HG02973 (cell line): ENCODE measurements around the gene FBLN7.

ENCODE experiments used
- ATAC-seq: cut with Tn5 transposase; IDR thresholded peaks from one replicate; pipeline ENCODE4 v1.9.1; 2021; ENCODE audit warnings: moderate library complexity; ENCODE audit not compliant: unreplicated experiment

FBLN7 gene

GRCh38 chr2:112140899-112141625 is 2.9 kb downstream of the FBLN7 start:
- no peak for ATAC-seq

- ATAC-seq, result no peak
These were observed 3.4 kb downstream of the FBLN7 start for GRCh38 chr2:112141626-112142007.

- ATAC-seq, result no peak
These were observed 4.4 kb downstream of the FBLN7 start for GRCh38 chr2:112142525-112143078.

GRCh38 chr2:112143150-112143549 is 5.0 kb downstream of the FBLN7 start:
- no peak for ATAC-seq

- no peak for ATAC-seq
These were observed 6.8 kb downstream of the FBLN7 start for GRCh38 chr2:112144966-112145365.

GRCh38 chr2:112147382-112148168 is 9.4 kb downstream of the FBLN7 start:
- no peak for ATAC-seq

GRCh38 chr2:112148477-112148876 is 10.3 kb downstream of the FBLN7 start:
- ATAC-seq, result no peak

GRCh38 chr2:112149194-112149593 is 11.0 kb downstream of the FBLN7 start:
- ATAC-seq, result no peak

- no peak for ATAC-seq
These were observed 11.8 kb downstream of the FBLN7 start for GRCh38 chr2:112149866-112150435.

- ATAC-seq, result no peak
These were observed 12.3 kb downstream of the FBLN7 start for GRCh38 chr2:112150447-112150846.

GRCh38 chr2:112150851-112151250 is 12.7 kb downstream of the FBLN7 start:
- no peak for ATAC-seq

DNA sequence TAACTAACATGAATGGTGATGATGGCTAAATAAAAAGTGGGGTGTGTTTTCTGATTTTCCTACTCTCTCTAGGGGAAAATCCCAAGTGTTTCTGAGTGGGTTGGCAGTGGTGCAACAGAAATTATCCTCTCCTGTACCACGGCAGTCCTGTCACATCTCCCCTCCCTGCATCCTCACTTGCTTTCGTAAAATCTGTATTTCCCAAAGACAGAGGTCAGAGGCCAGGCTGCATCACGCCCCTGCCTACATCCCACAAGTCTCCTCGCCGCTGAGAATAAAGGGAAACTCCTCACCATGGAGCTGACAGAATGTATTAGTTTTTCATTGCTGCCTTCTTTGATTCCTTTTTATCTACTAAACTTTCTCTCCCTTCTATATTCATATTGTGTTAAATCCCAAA is 13.1 kb downstream of the FBLN7 start:
- ATAC-seq, result no peak

- no peak for ATAC-seq
These were observed 13.7 kb downstream of the FBLN7 start for GRCh38 chr2:112151701-112152440.

DNA sequence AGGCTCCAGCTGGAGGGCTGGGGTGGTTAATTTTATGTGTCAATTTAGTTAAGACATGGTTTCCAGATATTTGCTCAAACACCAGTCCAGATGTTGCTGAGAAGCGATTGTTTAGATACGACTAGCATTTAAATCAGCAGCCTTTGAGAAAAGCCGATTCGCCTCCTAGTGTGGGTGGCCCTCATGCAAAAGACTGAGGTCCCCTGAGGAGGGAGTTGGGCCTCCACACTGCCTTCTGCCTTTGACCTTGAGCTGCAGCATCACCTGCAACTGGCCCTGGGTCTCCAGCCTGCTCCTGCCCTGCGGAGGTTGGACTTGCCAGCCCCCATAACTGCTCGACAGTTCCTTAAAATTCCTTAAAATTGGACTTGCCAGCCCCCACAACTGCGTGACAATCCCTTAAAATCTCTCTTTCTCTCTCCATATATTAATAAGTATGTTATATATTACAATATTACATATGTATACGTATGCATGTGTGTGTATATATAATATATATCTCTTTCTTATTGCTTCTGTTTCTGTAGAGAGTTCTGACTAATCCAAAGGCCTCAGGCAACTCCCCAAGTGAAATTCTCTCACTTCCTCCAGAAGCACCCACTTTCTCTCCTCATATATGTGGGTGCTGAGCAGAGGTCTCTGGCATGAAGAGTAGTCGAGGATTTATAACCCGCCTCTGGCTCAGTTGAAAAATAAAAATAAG is 14.4 kb downstream of the FBLN7 start:
- ATAC-seq, result no peak

DNA sequence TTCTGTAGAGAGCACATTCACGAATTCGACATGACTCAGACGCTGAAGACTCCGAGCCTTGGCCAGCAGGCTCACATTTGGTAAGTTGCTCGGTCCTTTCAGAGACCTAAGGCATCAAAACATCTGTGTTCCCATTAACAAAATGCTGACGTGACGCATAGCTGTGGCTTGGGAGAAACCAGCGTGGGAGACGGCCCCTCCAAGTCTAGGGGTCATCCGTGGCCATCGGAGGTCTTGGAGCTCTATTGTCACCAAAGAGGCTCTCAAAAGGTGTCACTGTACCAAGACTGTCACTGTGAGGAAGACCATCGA is 14.9 kb downstream of the FBLN7 start:
- no peak for ATAC-seq

GRCh38 chr2:112153501-112153900 is 15.3 kb downstream of the FBLN7 start:
- no peak for ATAC-seq

DNA sequence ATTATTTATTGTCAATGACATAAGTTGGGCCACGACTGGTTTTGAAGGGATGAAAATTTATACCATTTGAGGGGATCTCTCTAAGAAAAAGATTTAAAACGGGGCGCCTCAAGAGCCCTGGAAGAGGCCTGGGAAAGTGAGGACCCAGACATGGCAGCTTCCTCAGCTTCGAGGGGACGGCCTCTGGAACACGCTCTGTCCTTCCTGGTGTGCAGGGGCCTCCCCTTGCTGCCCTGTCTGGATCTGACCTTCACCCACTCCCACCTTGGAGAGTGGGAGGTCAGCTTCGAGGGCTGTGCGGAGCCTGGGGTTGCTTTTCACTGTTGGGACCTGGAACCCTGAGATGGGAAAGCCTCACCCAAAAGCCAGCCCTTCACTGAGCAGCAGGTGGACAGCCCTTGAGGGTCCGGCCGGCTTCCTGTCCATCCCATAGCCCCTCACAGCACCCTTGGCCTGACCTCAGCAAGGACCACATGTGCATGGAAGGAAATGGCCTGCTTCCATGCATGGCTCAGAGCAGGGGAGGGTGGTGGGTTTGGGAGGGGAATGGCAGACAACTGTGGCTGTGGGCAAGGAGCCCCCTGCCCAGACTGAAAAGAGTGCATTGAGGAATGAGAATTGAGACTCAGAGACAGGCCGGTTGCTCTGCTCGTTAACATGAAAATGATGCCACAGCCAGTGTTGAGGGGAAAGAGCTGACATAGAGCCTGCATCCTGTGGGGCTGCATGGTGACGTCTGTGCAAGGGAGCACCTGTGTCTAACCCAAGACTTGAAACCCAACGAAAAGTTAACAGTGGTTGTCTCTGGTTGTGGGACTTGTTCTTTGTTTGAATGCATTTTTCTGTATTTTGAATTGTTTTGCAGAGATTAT is 16.3 kb downstream of the FBLN7 start:
- no peak for ATAC-seq

DNA sequence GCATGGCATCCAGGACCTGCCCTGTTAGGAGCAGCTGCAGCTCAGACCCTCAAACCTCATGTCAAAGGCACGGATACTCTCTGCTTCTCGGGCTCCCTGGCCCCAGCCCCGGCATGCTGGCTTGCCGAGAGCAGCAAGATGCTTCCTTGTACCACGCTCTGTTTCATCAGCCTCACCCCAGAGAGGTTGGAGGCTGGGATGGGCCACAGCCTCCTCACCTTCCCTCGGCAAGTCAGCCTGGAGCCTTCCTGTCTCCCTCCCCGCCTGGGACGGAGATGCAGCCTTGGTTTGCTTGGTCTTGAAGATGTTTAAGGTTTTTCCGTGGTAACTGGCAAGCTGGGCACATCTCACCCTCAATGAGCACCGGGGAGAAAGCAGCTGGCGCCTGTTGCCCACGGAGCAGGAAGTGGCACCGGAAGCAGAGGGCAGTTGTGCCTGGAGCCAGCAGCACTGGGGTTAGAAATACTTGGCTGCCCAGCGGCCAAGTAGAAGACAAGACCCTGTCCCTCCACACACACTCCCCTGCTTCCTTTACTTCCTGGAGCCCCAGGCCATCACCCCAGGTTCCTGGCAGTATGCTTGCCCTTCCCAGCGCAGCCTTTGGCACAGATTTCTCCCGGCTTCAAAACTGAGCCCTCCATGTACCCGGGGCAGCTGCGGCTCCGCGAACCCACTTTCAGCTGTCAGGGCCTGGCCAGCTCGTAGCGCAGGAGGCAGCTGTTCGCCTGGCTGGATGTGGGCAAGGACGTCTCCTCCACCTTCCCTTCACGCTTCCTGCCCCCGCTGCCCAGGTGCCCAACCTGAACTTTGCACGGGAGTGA is 17.4 kb downstream of the FBLN7 start:
- no peak for ATAC-seq
